ENCODE data around the gene TMEM242. TPM values are rescaled to one million over a fixed set of nuclear protein-coding genes. Genes with fewer than 3 reads are reported as not detected.

TMEM242 gene
- total and polyA plus RNA-seq, 2 of the 13 experiments (the other 11 are each of a cell fraction or from before 2014, with no cell fraction given) = 5.6 to 11.1 TPM

- H3K27ac ChIP-seq (ENCODE audit: extremely low read length, insufficient read depth, low read length) = no peak overlapping the region
- DNase-seq (ENCODE audit: low spot score) = peak; percentile 66
- intact Hi-C loops (cut with micrococcal nuclease; ENCODE audit: unreplicated experiment) (loop anchor here (5.0 kb wide), 1 partner anchor 202 kb away; no protein-coding TSS in a partner anchor), in situ Hi-C loops (cut with HindIII; ENCODE audit: extremely low pct_ligation_motif_present, low pct_unique_long_range_greater_than_20kb) (no loop called here)
- H3K9me3 ChIP-seq (ENCODE audit: low read length) = no peaks in the 10 kb centered on the region
- H2AFZ ChIP-seq (ENCODE audit: low read length) = no peak overlapping the region
- ATAC-seq = peak; percentile 17; the same call in 1 of the 3 replicates
- no peaks in the 10 kb centered on the region for H4K20me1 ChIP-seq (ENCODE audit: insufficient read depth, low read length)
- no peak for FAIRE-seq
- no peaks in the 10 kb centered on the region for H3K79me2 ChIP-seq (ENCODE audit: insufficient read depth, low read length)
- peak overlapping the region; percentile 37; the same call in 1 of the 2 replicates for H3K4me2 ChIP-seq (ENCODE audit: low read depth, low read length)
- H3K4me3 ChIP-seq (replicated peaks in 1 of 3; ENCODE audit: insufficient read depth in 1 of 3, low read depth in 2 of 3, low read length in 3 of 3) = no peak overlapping the region
- peaks cover 0 to 5% of the 10 kb centered on the region in 2 experiments; a peak in 2 of 5 replicates for H3K27me3 ChIP-seq (ENCODE audit: control insufficient read depth in 1 of 2, insufficient read depth in 2 of 2, low read length in 2 of 2)
- 0% methylated on average over 1 of the region's 1 CpG for WGBS (ENCODE audit: low lambda C conversion rate)
- ChIA-PET CTCF (ENCODE audit: low intra/inter-chr PET ratio, low total read pairs) (no interaction called here), POLR2A (no interaction called here)
- peaks cover 47% of the 10 kb centered on the region for H3K4me1 ChIP-seq (ENCODE audit: insufficient read depth, low read length)
- BruUV-seq (replicated peaks) = no TSS peak
- H3K9ac ChIP-seq (ENCODE audit: insufficient read depth, low read depth, low read length) = no peak overlapping the region
- H3K36me3 ChIP-seq (replicated peaks in 1 of 2; ENCODE audit: control insufficient read depth in 1 of 2, insufficient read depth in 2 of 2, low read length in 2 of 2) = no peaks in the 10 kb centered on the region
- TF ChIP-seq ZNF367 (CRISPR knock-in tag; IDR thresholded peaks at IDR 0.05; ENCODE audit: borderline replicate concordance) = no peak
- no peak for TF ChIP-seq ZNF576 (CRISPR knock-in tag; IDR thresholded peaks at IDR 0.05)
- peak; percentile 83; the same call in 1 of the 2 replicates for TF ChIP-seq ZFP1 (CRISPR knock-in tag; IDR thresholded peaks at IDR 0.05)
- no peak for TF ChIP-seq TEF (CRISPR knock-in tag; IDR thresholded peaks at IDR 0.05)
- TF ChIP-seq NAIF1 (CRISPR knock-in tag; IDR thresholded peaks at IDR 0.05; ENCODE audit: borderline replicate concordance) = no peak
- TF ChIP-seq SMAD1 (CRISPR knock-in tag; IDR thresholded peaks at IDR 0.05; ENCODE audit: borderline replicate concordance, low read depth) = no peak
- TF ChIP-seq FOSL2 (CRISPR knock-in tag; IDR thresholded peaks at IDR 0.05) = peak; percentile 75
- TF ChIP-seq MAFG (CRISPR knock-in tag; IDR thresholded peaks at IDR 0.05) = no peak
- no peak for TF ChIP-seq GPBP1L1 (CRISPR knock-in tag; IDR thresholded peaks at IDR 0.05)
- peak; percentile 48; the same call in 1 of the 2 replicates for TF ChIP-seq MAFF (IDR thresholded peaks at IDR 0.05; ENCODE audit: low read depth, low read length)
- TF ChIP-seq CEBPB (IDR thresholded peaks at IDR 0.05; ENCODE audit: borderline replicate concordance, low read depth, low read length) = peak; percentile 30; the same call in 1 of the 2 replicates
- no peak for TF ChIP-seq BRD4 (CRISPR knock-in tag; IDR thresholded peaks at IDR 0.05)
- TF ChIP-seq DRAP1 (CRISPR knock-in tag; IDR thresholded peaks at IDR 0.05) = no peak
- no peak for TF ChIP-seq NFRKB (IDR thresholded peaks at IDR 0.05)
- TF ChIP-seq GRHL1 (CRISPR knock-in tag; conservative IDR thresholded peaks at IDR 0.05) = no peak
- TF ChIP-seq ZNF784 (CRISPR knock-in tag; IDR thresholded peaks at IDR 0.05; ENCODE audit: borderline replicate concordance) = no peak
- TF ChIP-seq DNMT3B (CRISPR knock-in tag; conservative IDR thresholded peaks at IDR 0.05) = no peak
Measured at GRCh38 chr6:157329829-157330228, 6.5 kb upstream of the TMEM242 start.
